Ascending aorta (tissue), 2 donors: Measurements from ENCODE around the gene SLC39A2. TPM values are rescaled to one million over a fixed set of nuclear protein-coding genes. Genes with fewer than 3 reads are reported as not detected.

Source experiments
- DNase-seq, 2 donors: peaks; one replicate each; pipeline ENCODE4 v3.0.0-alpha.2; 2019; ENCODE audit warnings: low spot score in 2 of 2
- H3K27ac ChIP-seq, 2 donors: fragments of 200-600 bp; sonication (generic); one replicate each; pipeline ENCODE4 v1.5.1; 2016 to 2017; ENCODE audit warnings: mild to moderate bottlenecking in 1 of 2
- H3K27me3 ChIP-seq: fragments of 200-600 bp; sonication (generic); one replicate; pipeline ENCODE4 v1.5.1; 2017
- H3K36me3 ChIP-seq, 2 donors: fragments of 200-600 bp; sonication (generic); one replicate each; pipeline ENCODE4 v1.5.1; 2016
- H3K4me1 ChIP-seq, 2 donors: fragments of 200-600 bp; sonication (generic); one replicate each; pipeline ENCODE4 v1.5.1; 2016 to 2017; ENCODE audit warnings: mild to moderate bottlenecking in 1 of 2
- H3K4me3 ChIP-seq, 2 donors: fragments of 200-600 bp; sonication (generic); one replicate each; pipeline ENCODE4 v1.5.1; 2016 to 2017; ENCODE audit warnings: mild to moderate bottlenecking in 1 of 2
- H3K9me3 ChIP-seq, 2 donors: fragments of 200-600 bp; sonication (generic); one replicate each; pipeline ENCODE4 v1.5.1; 2016
- intact Hi-C: fragments of 100-400 bp; cut with DNase I; formaldehyde crosslinking; loops from one replicate; pipeline ENCODE4 v1.15.1; 2023
- total RNA-seq: library from RNA; depleted of rRNA; stranded (reverse); fragments of >200 nt; gene quantifications from one replicate; pipeline ENCODE4 v1.1.0, GENCODE V29; 2016
- TF ChIP-seq, protein P1 (sequence below), 3 experiments: fragments of 200-600 bp in 2 of 3; fragments of 450-650 bp in 1 of 3; sonication (generic) in 2 of 3; IDR thresholded peaks; one replicate each; pipeline ENCODE4 v1.5.1; 2016 to 2019; ENCODE audit warnings: antibody characterized with exemption in 3 of 3, mild to moderate bottlenecking in 1 of 3, moderate library complexity in 1 of 3

SLC39A2 gene
- total RNA-seq, 1 donor from 2014 or later: not detected

DNA sequence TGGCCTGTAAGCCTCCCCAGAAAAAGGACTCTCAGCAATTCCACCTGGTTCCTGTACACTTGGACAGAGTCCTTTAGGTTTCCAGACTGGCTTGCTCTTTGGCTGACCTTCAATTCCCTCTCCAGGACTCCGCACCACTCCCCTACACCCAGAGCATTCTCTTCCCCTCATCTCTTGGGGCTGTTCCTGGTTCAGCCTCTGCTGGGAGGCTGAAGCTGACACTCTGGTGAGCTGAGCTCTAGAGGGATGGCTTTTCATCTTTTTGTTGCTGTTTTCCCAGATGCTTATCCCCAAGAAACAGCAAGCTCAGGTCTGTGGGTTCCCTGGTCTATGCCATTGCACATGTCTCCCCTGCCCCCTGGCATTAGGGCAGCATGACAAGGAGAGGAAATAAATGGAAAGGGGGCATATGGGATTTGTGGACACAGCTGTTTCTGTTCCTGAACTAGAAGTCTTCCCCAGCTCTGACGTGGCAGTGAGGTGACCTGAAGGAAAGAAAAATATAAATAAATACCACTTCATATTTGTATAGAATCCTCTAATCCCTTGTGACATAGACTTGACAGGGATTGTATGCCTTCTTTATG lies 44.4 kb downstream of the SLC39A2 start:
- DNase-seq: no peak
- intact Hi-C loops: loop anchor here (5.0 kb wide), 1 partner anchor 186 kb away; no protein-coding TSS in a partner anchor

DNA sequence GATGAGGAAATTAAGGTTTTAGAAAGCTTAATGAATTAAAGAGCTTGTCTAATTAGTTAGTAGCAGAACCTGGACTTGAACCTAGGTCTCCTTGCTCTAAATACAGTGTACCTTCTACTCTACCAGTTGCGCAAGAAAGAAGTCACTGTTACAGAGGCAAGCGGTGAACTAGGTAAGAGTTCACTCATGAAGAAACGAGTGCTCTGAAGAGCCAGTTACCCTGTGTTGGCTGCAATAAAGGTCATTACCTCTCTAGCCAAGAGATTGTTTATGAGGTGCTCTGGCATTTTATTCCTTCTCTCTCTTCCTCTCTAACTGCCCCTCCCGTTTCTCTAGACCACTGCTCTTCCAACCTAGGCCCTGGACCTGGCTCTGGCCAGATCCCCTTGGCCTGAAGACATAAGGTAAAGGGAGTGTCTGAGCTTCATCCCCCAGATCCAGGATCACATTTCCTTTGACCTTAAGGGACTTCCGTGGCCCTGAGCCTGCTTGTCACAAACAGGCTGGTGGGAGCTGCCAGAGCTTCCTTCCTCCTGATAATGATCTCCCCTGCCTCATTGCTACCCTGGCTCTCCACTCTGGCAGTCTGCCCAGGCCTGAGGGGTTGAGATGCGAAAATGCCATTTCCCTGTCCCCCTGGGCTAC lies 45.0 kb downstream of the SLC39A2 start:
- Histone ChIP-seq H3K4me3 (no peak overlapping the region), H3K9me3 (no peaks in the 10 kb centered on the region), H3K27me3 (no peaks in the 10 kb centered on the region), H3K4me1 (peaks cover 5 to 8% of the 10 kb centered on the region in 2 donors), H3K36me3 (no peaks in the 10 kb centered on the region), H3K27ac (no peak overlapping the region)
- intact Hi-C loops: loop anchor here (5.0 kb wide), 1 partner anchor 187 kb away; no protein-coding TSS in a partner anchor
- DNase-seq: no peak
- TF ChIP-seq, protein P1, sequence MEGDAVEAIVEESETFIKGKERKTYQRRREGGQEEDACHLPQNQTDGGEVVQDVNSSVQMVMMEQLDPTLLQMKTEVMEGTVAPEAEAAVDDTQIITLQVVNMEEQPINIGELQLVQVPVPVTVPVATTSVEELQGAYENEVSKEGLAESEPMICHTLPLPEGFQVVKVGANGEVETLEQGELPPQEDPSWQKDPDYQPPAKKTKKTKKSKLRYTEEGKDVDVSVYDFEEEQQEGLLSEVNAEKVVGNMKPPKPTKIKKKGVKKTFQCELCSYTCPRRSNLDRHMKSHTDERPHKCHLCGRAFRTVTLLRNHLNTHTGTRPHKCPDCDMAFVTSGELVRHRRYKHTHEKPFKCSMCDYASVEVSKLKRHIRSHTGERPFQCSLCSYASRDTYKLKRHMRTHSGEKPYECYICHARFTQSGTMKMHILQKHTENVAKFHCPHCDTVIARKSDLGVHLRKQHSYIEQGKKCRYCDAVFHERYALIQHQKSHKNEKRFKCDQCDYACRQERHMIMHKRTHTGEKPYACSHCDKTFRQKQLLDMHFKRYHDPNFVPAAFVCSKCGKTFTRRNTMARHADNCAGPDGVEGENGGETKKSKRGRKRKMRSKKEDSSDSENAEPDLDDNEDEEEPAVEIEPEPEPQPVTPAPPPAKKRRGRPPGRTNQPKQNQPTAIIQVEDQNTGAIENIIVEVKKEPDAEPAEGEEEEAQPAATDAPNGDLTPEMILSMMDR (IDR thresholded peaks at IDR 0.05): no peak

More for the DNA sequence above, 44.4 kb downstream of the SLC39A2 start:
- TF ChIP-seq, protein P1 (IDR thresholded peaks at IDR 0.05): no peak
- peaks cover 5 to 14% of the 10 kb centered on the region in 2 donors for H3K4me1 ChIP-seq
- no peaks in the 10 kb centered on the region for H3K9me3 ChIP-seq
- no peaks in the 10 kb centered on the region for H3K36me3 ChIP-seq
- H3K4me3 ChIP-seq: no peak overlapping the region
- H3K27ac ChIP-seq: no peak overlapping the region
- H3K27me3 ChIP-seq: no peaks in the 10 kb centered on the region

DNA sequence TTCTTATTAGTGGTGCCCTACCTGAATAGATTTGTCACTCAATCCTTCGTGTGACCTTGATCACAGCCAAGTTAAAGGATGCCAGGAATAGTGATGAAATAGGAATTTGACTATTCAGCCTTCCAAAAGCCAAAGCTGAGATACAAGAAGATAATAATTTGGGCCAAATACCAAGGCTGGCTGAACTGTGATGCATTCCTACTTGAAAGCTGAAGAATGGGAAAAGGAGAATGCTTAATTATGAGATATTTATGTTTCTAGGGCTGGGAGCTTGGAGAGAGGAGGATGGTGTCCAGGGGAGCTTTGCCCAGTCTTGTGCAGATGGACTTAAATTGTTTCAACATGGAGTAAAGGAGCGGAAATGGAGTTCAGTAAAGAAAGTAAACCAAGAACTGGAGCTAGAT lies 48.3 kb downstream of the SLC39A2 start:
- H3K27me3 ChIP-seq: no peaks in the 10 kb centered on the region
- no peak overlapping the region for H3K4me3 ChIP-seq
- no peaks in the 10 kb centered on the region for H3K9me3 ChIP-seq
- intact Hi-C loops: no loop called here
- no peaks in the 10 kb centered on the region for H3K36me3 ChIP-seq
- TF ChIP-seq, protein P1 (IDR thresholded peaks at IDR 0.05): no peak
- no peaks in the 10 kb centered on the region for H3K4me1 ChIP-seq
- no peak overlapping the region for H3K27ac ChIP-seq
- no peak for DNase-seq

DNA sequence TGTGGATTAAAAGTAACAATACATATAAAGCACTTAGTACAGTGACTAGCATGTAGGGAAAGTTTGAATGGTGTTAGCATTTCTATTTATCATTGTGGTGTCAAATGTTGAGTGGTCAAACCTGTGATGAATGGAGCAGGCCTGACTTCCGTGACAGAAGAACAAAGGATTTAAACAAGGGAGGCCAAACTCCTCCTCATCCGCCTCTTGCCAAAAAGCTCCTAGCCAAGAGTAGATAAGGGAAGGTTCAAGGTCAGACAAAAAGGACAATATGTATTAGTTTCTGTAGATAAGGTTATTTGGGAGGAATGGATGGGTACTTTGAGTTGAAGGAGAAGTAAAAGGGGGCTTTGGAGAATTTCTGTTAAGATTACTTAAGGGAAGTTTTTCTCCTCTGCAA lies 49.5 kb downstream of the SLC39A2 start:
- no peaks in the 10 kb centered on the region for H3K9me3 ChIP-seq
- intact Hi-C loops: no loop called here
- no peaks in the 10 kb centered on the region for H3K27me3 ChIP-seq
- TF ChIP-seq, protein P1 (IDR thresholded peaks at IDR 0.05): no peak
- DNase-seq: no peak
- H3K27ac ChIP-seq: no peak overlapping the region
- H3K4me3 ChIP-seq: no peak overlapping the region
- no peaks in the 10 kb centered on the region for H3K36me3 ChIP-seq
- H3K4me1 ChIP-seq: no peaks in the 10 kb centered on the region

DNA sequence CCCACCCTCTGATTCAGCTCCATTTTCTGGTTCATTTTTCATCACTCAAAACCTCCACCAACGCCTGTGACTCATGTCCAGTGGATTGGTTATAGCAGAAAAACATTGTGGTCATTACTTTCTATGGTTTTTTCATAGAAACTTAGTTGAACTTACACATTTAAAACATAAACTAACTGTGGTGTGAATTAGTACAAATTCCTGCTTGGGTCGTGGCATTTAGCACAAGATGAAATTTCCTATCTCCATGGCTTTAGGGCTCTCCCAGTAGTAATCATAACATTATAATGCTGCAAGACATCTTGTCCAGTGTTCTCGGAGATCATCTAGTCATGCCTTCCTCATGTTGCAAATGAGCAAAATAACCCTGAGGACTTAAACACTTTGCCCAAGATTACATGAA lies 50.2 kb downstream of the SLC39A2 start:
- DNase-seq: no peak
- intact Hi-C loops: no loop called here
- TF ChIP-seq, protein P1 (IDR thresholded peaks at IDR 0.05): no peak
- H3K27ac ChIP-seq: no peak overlapping the region
- H3K4me1 ChIP-seq: no peaks in the 10 kb centered on the region
- no peaks in the 10 kb centered on the region for H3K9me3 ChIP-seq
- no peaks in the 10 kb centered on the region for H3K36me3 ChIP-seq
- no peaks in the 10 kb centered on the region for H3K27me3 ChIP-seq
- H3K4me3 ChIP-seq: no peak overlapping the region
